GM19099 (cell line): ENCODE measurements around the gene C12orf50.
A peak's percentile ranks its signal among the peaks of the same experiment; 100 is the strongest.

Experiments
- POLR2A ChIP-seq: IDR thresholded peaks from 3 replicates; pipeline ENCODE4 v1.6.1; 2011; ENCODE audit warnings: low read depth; ENCODE audit not compliant: insufficient read length; ENCODE audit errors: extremely low read depth

C12orf50 gene, protein sequence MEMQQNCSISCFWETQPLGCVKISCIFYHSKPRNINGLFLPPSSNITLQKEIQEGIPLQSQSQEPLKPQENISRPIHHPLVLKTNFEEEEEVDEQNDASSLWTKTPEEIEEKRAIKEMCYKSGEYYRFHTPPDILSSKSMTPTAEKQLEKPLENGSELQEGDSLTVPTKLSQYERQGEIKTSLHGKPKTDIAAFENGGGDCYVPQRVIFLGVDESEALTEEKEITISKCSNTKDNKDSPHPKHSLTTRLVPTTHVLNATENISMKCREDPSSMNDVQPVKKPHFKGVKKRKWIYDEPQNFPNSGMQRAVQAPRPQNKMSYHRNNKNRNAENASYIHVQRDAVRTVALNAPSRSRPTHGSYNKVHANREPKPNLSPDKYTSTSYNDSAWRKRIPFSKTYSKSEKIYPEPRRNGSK

DNA sequence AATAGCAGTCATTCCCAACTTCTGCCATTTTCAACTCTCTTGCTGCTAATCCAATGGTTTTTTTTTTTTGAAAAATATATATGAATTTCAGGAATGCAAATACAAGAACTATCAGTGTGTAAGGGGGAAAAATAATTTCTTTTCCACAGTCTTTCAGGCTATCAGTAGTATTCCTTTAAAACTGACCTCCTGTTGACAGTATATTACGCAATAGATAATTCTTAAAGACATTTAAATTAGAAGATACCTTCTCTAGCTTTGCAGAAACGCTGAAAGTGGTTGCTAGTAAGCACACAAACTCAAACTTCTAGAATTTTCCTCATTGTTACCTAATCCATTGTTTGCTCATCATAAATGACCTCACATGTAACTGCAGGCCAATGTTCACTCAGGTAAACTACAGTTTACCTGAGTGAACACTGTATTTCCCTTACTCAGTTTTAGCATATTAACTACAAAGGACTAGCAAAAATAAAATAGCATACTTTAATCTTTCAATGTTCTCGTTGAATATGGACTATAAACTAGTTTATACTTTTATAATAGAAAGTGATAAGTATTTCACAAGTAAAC, at the start of gene C12orf50:
Gene C12orf50, minus strand, starts transcription at position 309 of the 573 bp plus-strand sequence. CDS start 2,439 bp downstream, outside the sequence.
- no peak for TF ChIP-seq POLR2A

- no peak for TF ChIP-seq POLR2A
These were observed 38.1 kb upstream of the C12orf50 start for GRCh38 chr12:88067301-88067700.

- TF ChIP-seq POLR2A, result no peak
These were observed 34.2 kb upstream of the C12orf50 start for GRCh38 chr12:88063375-88063774.

DNA sequence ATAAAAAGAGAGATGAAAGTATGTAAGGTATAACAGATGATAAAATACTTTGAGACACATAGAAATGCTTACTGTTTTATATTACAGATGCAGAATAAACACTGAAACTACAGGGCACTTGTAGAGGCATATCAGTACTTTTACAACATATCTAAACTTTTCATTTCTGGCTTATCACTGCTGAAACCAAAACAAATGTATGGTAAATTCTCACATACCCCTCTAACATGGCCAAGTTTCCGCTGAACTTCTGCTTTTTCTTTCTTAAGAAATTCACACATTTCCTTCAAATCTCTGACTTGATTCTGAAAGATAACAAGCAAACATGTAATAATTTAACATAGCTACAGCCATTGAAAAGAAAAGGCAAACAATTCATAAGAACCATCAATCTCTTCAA, 33.3 kb upstream of the C12orf50 start:
- no peak for TF ChIP-seq POLR2A

GRCh38 chr12:88058719-88059077, 29.5 kb upstream of the C12orf50 start:
- no peak for TF ChIP-seq POLR2A

DNA sequence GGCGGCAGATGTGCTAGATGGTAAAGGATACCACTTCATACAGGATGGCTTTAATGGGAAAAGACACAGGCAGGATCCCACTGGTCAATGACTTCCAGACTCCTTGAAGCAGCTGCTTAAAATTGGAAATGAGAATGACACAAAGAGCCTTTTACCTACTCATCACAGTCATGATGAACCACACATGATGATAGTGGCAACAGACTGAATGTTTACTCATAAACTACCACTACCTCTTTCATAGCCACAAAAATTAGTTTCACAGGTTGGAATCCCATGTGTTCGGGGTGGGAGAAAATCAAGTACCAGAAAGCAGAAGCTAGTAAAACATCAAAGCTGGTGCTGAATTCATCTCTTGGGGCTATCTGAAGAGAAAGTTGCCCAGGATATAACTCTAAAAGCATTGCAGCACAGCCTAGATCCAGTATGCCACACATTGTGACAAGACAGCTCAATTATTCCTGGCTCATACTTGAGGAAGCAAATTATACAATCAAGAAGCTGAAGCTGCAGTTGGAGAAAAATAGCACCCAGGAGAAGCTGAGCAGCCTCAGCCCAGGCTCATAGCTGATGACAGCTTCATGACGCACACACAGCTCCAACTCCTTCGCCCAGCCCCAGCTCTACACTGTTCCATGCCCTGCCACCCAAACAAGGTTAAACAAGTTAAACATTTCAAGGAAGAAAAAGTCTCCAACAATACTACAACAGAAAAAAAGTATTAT, 29.0 kb upstream of the C12orf50 start:
- no peak for TF ChIP-seq POLR2A

DNA sequence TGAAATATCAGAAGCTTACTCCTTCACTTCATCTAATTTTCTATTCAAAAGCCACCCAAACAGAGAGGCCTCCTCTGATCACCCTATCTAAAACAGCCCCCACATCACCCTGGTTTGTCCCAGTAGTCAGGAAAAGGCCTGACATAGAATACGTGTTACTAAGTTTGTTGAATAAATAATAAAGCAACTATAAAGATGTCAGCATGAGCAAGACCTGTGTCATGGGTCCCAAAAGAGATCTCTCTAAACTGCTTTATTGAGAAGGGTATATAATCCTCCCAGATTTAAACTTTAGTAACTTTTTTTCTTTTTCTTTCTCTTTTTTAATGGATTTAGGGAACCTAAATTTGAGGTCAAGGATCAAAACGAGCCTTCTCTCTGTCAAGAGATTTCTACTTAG, 27.4 kb upstream of the C12orf50 start:
- no peak for TF ChIP-seq POLR2A

- TF ChIP-seq POLR2A, result no peak
These were observed 23.5 kb upstream of the C12orf50 start for GRCh38 chr12:88052686-88053085.

GRCh38 chr12:88044035-88044434, 14.8 kb upstream of the C12orf50 start:
- no peak for TF ChIP-seq POLR2A

GRCh38 chr12:88037770-88038169, 8.6 kb upstream of the C12orf50 start:
- TF ChIP-seq POLR2A, result no peak

- TF ChIP-seq POLR2A, result no peak
These were observed 7.3 kb upstream of the C12orf50 start for GRCh38 chr12:88036353-88036965.

GRCh38 chr12:88035907-88036289, 6.7 kb upstream of the C12orf50 start:
- no peak for TF ChIP-seq POLR2A

GRCh38 chr12:88035271-88035906, 6.2 kb upstream of the C12orf50 start:
- TF ChIP-seq POLR2A, result peak; percentile 93

GRCh38 chr12:88026196-88026595, 3.0 kb downstream of the C12orf50 start:
- TF ChIP-seq POLR2A, result no peak

- TF ChIP-seq POLR2A, result no peak
These were observed 11.2 kb downstream of the C12orf50 start for GRCh38 chr12:88017964-88018363.
